ENCODE measurements around the gene TEX54. TPM values are rescaled to one million over a fixed set of nuclear protein-coding genes. Genes with fewer than 3 reads are reported as not detected.

The TEX54 gene
- total and polyA plus RNA-seq, 2 of the 13 experiments (the other 11 are each of a cell fraction or from before 2014, with no cell fraction given): not detected

DNA sequence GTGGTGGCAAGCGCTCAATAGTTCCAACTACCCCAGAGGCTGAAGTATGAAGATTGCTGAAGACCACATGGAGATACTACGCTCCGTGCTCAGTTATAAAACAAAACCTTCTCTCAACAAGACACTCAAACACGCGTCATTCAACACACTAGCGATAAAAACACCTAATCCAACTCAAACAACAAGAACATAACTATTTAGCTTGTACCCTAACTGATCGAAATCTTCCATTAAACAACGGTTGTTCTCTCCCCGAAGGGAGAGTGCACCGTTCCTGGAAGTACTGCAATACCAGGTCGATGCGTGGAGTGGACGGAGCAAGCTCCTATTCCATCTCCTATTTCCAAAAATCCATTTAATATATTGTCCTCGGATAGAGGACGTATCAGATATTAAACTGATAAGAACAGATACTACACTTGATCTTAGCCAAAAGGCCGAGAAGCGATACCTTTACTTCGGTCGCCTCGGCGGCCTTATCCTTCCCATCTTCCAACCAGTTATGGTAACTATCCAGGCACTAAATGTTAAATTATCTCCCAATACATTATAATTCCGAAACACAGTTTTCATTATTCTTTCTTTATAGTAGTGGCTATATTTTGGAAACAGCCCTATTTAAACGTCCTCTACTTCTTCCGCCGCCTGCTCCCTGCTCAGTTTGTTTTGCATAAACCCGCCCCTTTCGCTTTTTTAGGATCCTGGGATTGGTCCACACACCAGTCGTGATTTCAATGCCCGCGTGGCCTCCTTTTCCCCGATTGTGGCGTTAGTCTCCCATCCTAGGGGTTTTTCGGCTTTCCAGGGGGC, 8.9 kb upstream of the TEX54 start (continued):
- TF ChIP-seq, protein P1, sequence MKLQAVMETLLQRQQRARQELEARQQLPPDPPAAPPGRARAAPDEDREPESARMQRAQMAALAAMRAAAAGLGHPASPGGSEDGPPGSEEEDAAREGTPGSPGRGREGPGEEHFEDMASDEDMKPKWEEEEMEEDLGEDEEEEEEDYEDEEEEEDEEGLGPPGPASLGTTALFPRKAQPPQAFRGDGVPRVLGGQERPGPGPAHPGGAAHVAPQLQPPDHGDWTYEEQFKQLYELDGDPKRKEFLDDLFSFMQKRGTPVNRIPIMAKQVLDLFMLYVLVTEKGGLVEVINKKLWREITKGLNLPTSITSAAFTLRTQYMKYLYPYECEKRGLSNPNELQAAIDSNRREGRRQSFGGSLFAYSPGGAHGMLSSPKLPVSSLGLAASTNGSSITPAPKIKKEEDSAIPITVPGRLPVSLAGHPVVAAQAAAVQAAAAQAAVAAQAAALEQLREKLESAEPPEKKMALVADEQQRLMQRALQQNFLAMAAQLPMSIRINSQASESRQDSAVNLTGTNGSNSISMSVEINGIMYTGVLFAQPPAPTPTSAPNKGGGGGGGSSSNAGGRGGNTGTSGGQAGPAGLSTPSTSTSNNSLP (IDR thresholded peaks at IDR 0.05; ENCODE audit: low read depth, low read length): peak; percentile 95
- peak; percentile 78 for TF ChIP-seq TEAD3 (CRISPR knock-in tag; optimal IDR thresholded peaks at IDR 0.05; ENCODE audit: borderline replicate concordance)
- TF ChIP-seq SMYD3 (CRISPR knock-in tag; IDR thresholded peaks at IDR 0.05): peak; percentile 84
- TF ChIP-seq ZNF382 (CRISPR knock-in tag; IDR thresholded peaks at IDR 0.05; ENCODE audit: borderline replicate concordance): no peak
- TF ChIP-seq NR2F6 (IDR thresholded peaks at IDR 0.05): peak; percentile 58
- peak; percentile 42 for TF ChIP-seq NR2F6 (CRISPR knock-in tag; IDR thresholded peaks at IDR 0.05)
- no peak for TF ChIP-seq GABPA (IDR thresholded peaks at IDR 0.05; ENCODE audit: low read depth, low read length)
- TF ChIP-seq GABPA (CRISPR knock-in tag; IDR thresholded peaks at IDR 0.05; ENCODE audit: low read depth): peak; percentile 70
- TF ChIP-seq TOPORS (CRISPR knock-in tag; IDR thresholded peaks at IDR 0.05): peak; percentile 63
- peak; percentile 93; the same call in 1 of the 2 replicates for TF ChIP-seq MYNN (CRISPR knock-in tag; IDR thresholded peaks at IDR 0.05; ENCODE audit: low read depth)
- TF ChIP-seq, protein P2, sequence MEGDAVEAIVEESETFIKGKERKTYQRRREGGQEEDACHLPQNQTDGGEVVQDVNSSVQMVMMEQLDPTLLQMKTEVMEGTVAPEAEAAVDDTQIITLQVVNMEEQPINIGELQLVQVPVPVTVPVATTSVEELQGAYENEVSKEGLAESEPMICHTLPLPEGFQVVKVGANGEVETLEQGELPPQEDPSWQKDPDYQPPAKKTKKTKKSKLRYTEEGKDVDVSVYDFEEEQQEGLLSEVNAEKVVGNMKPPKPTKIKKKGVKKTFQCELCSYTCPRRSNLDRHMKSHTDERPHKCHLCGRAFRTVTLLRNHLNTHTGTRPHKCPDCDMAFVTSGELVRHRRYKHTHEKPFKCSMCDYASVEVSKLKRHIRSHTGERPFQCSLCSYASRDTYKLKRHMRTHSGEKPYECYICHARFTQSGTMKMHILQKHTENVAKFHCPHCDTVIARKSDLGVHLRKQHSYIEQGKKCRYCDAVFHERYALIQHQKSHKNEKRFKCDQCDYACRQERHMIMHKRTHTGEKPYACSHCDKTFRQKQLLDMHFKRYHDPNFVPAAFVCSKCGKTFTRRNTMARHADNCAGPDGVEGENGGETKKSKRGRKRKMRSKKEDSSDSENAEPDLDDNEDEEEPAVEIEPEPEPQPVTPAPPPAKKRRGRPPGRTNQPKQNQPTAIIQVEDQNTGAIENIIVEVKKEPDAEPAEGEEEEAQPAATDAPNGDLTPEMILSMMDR (CRISPR knock-in tag; IDR thresholded peaks at IDR 0.05): peak; percentile 39
- TF ChIP-seq ZNF143 (CRISPR knock-in tag; IDR thresholded peaks at IDR 0.05): peak; percentile 75
- TF ChIP-seq, protein P3, sequence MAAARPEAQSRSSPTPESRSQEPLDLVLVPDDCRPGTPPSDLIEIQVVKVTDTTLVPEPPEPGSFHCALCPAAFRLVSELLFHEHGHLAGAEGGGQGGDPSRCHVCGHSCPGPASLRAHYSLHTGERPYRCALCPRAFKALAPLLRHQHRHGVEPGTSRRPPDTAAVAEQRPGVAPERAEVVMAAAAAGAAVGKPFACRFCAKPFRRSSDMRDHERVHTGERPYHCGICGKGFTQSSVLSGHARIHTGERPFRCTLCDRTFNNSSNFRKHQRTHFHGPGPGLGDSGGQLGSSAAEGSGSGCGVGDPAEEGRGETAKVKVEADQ (CRISPR knock-in tag; IDR thresholded peaks at IDR 0.05; ENCODE audit: borderline replicate concordance): no peak; the same call in 1 of the 2 replicates
- TF ChIP-seq, protein P4, sequence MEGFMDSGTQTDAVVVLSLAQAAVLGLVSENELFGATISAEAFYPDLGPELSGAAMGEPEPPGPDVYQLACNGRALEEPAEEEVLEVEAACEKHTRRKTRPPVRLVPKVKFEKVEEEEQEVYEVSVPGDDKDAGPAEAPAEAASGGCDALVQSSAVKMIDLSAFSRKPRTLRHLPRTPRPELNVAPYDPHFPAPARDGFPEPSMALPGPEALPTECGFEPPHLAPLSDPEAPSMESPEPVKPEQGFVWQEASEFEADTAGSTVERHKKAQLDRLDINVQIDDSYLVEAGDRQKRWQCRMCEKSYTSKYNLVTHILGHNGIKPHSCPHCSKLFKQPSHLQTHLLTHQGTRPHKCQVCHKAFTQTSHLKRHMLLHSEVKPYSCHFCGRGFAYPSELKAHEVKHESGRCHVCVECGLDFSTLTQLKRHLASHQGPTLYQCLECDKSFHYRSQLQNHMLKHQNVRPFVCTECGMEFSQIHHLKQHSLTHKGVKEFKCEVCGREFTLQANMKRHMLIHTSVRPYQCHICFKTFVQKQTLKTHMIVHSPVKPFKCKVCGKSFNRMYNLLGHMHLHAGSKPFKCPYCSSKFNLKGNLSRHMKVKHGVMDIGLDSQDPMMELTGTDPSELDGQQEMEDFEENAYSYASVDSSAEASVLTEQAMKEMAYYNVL (CRISPR knock-in tag; IDR thresholded peaks at IDR 0.05; ENCODE audit: borderline replicate concordance): no peak
- peak; percentile 100 for TF ChIP-seq MBD4 (IDR thresholded peaks at IDR 0.05; ENCODE audit: borderline replicate concordance, low read length)
- TF ChIP-seq, protein P5, sequence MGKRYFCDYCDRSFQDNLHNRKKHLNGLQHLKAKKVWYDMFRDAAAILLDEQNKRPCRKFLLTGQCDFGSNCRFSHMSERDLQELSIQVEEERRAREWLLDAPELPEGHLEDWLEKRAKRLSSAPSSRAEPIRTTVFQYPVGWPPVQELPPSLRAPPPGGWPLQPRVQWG (CRISPR knock-in tag; IDR thresholded peaks at IDR 0.05; ENCODE audit: borderline replicate concordance, low read depth): no peak
- no peak for TF ChIP-seq ZNF674 (CRISPR knock-in tag; IDR thresholded peaks at IDR 0.05; ENCODE audit: low read depth)
- TF ChIP-seq, protein P6, sequence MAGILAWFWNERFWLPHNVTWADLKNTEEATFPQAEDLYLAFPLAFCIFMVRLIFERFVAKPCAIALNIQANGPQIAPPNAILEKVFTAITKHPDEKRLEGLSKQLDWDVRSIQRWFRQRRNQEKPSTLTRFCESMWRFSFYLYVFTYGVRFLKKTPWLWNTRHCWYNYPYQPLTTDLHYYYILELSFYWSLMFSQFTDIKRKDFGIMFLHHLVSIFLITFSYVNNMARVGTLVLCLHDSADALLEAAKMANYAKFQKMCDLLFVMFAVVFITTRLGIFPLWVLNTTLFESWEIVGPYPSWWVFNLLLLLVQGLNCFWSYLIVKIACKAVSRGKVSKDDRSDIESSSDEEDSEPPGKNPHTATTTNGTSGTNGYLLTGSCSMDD (CRISPR knock-in tag; IDR thresholded peaks at IDR 0.05): no peak; the same call in 1 of the 2 replicates
- TF ChIP-seq NCOA5 (CRISPR knock-in tag; IDR thresholded peaks at IDR 0.05): peak; percentile 97
- no peak for TF ChIP-seq PAX8 (CRISPR knock-in tag; IDR thresholded peaks at IDR 0.05; ENCODE audit: borderline replicate concordance)
- peak; percentile 87; the same call in 1 of the 2 replicates for TF ChIP-seq CCDC6 (CRISPR knock-in tag; IDR thresholded peaks at IDR 0.05)
- peak; percentile 52; the same call in 1 of the 2 replicates for TF ChIP-seq ZNF234 (CRISPR knock-in tag; conservative IDR thresholded peaks at IDR 0.05)
- TF ChIP-seq FOXK2 (IDR thresholded peaks at IDR 0.05): peak; percentile 88
